ENCODE measurements around the gene ZNF486.
A peak's percentile ranks its signal among the peaks of the same experiment; 100 is the strongest.
"Not testable (repeated sequence)": the region's sequence is repeated elsewhere in the genome, so short reads cannot be mapped to it uniquely, and the experiment has no call there.

Gene ZNF486

DNA sequence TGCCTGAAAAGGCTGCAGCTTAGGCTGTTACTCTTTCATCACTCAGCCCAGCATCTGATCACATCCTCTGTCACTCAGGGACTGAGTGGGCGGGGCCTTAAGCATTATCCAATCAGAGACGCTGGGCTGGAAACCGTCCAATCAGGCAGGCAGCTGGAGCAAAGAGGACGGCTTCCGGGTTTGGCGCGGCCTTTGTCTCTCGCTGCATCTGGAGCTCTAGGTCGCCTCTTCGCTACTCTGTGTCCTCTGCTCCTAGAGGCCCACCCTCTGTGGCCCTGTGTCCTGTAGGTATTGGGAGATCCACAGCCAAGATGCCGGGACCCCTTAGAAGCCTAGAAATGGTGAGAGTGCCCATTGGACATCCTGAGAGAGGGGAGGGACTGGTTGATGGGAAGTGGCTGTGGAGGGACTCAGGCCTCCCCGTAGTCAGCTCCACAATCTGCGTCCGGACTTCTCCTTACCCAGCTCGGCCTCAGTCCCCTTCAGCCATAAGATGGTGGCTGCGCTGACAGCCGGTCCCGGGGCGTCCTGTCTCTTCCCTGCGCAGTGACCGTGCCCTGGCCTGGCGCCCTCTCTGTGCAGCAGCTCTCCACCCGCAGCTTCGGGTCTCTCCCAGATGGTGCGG lies at the start of gene ZNF486:
Gene ZNF486, plus strand, starts transcription at position 195 of the 625 bp plus-strand sequence. Its CDS starts 117 bp downstream, at position 312.
- peak; percentile 77 for DNase-seq (ENCODE audit: low read depth, low spot score)

DNA sequence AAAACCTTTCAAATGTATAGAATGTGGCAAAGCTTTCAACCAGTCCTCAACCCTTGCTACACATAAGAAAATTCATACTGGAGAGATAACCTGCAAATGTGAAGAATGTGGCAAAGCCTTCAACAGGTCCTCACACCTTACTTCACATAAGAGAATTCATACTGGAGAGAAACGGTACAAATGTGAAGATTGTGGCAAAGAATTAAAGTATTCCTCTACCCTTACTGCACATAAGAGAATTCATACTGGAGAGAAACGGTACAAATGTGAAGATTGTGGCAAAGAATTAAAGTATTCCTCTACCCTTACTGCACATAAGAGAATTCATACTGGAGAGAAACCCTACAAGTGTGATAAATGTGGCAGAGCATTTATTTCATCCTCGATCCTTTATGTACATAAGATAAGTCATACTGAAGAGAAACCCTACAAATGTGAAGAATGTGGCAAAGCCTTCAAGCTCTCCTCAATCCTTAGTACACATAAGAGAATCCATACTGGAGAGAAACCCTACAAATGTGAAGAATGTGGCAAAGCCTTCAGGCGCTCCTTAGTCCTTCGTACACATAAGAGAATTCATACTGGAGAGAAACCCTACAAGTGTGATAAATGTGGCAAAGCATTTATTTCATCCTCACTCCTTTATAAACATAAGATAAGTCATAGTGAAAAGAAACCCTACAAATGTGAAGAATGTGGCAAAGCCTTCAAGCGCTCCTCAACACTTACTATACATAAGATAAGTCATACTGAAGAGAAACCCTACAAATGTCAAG lies 48.8 kb upstream of the ZNF486 start:
- not testable (repeated sequence) for DNase-seq (ENCODE audit: low read depth, low spot score)

GRCh38 chr19:20124879-20125278 lies 42.1 kb upstream of the ZNF486 start:
- no peak for DNase-seq (ENCODE audit: low read depth, low spot score)

- not testable (repeated sequence) for DNase-seq (ENCODE audit: low read depth, low spot score)
Observed at GRCh38 chr19:20132933-20133332, 34.1 kb upstream of the ZNF486 start.

DNA sequence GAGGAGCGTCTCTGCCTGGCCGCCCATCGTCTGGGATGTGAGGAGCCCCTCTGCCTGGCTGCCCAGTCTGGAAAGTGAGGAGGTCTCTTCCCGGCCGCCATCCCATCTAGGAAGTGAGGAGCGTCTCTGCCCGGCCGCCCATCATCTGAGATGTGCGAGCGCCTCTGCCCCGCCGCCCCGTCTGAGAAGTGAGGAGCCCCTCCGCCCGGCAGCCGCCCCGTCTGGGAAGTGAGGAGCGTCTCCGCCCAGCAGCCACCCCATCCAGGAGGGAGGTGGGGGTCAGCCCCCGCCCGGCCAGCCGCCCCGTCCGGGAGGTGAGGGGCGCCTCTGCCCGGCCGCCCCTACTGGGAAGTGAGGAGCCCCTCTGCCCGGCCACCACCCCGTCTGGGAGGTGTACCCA lies 29.3 kb upstream of the ZNF486 start:
- not testable (repeated sequence) for DNase-seq (ENCODE audit: low read depth, low spot score)

GRCh38 chr19:20151617-20152145 lies 15.3 kb upstream of the ZNF486 start:
- no peak for DNase-seq (ENCODE audit: low read depth, low spot score)

GRCh38 chr19:20152506-20152905 lies 14.5 kb upstream of the ZNF486 start:
- DNase-seq (ENCODE audit: low read depth, low spot score): not testable (repeated sequence)

DNA sequence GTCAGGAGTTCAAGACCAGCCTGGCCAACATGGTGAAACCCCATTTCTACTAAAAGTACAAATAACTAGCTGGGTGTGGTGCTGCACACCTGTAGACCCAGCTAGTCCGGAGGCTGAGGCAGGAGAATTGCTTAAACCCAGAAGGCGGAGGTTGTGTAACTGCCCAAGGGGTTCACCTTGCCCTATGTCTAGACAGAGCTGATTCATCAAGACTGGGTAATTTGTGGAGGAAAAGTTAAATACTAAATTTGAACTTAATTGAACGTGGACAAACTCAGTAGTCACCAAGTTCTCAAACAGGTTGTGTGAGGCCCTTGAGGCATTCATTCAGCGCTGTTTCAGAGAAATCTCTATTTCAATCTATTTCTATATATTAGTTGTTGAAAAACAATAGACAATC lies 13.7 kb upstream of the ZNF486 start:
- no peak for DNase-seq (ENCODE audit: low read depth, low spot score)

DNA sequence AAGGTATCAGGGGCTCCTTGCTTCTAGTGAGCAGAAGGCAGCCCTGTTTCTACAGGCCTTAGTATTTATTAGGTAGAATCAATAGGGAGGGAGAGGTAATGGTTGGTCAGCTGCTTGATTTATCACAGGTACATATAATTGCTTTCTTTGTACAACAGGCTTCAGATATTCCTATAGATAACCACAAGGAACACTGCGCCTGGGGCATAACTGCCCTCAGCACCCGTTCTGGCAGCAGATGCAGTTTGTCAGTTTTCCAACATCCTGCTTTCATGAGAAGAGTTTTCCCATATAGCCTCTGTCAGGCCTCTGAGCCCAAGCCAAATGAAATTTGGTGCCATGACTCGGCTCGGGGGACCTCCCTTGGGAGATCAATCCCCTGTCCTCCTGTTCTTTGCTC lies 12.4 kb upstream of the ZNF486 start:
- no peak for DNase-seq (ENCODE audit: low read depth, low spot score)

DNA sequence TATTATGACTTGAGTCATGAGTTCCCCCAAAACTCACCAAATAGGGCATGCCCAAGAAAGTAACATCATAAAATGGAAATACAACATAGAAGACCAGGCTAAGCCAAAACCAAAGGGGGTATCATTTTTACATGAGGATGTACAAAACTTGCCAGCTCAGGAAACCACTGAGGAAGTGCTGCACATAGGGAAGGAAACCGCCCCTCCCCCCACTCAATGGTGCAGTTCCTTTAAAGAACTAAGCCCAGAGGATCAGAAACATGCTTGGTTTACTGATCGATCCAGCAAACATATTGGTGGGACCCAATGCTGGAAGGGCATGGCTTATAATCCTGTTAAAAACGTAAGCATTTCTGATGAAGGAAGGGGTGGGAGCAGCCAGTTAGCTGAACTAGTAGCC lies 4.2 kb upstream of the ZNF486 start:
- no peak for DNase-seq (ENCODE audit: low read depth, low spot score)

GRCh38 chr19:20164456-20164855 lies 2.6 kb upstream of the ZNF486 start:
- DNase-seq (ENCODE audit: low read depth, low spot score): no peak

DNA sequence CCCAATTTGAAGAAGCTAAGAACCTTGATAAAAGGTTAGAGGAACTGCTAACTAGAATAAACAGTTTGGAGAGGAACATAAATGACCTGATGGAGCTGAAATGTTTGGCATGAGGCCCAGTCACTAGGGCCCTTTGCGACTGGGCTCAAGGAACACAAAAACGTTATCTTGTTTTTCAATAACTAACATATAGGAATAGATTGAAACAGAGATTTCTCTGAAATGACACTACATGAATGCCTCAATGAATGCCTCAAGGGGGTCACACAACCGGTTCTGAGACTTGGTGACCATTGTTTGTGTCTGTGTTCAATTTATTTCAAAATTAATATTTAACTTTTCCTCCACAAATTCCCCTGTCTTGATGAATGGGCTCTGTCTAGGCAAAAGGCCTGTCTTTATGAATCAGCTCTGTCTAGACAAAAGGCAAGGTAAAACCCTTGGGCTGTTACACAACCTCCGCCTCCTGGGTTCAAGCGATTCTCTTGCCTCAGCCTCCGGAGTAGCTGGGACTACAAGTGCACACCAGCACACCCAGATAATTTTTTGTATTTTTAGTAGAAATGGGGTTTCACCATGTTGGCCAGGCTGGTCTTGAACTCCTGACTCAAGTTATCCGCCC lies 932 bp upstream of the ZNF486 start:
- no peak for DNase-seq (ENCODE audit: low read depth, low spot score)

GRCh38 chr19:20167651-20168122 lies 673 bp downstream of the ZNF486 start:
- DNase-seq (ENCODE audit: low read depth, low spot score): no peak

DNA sequence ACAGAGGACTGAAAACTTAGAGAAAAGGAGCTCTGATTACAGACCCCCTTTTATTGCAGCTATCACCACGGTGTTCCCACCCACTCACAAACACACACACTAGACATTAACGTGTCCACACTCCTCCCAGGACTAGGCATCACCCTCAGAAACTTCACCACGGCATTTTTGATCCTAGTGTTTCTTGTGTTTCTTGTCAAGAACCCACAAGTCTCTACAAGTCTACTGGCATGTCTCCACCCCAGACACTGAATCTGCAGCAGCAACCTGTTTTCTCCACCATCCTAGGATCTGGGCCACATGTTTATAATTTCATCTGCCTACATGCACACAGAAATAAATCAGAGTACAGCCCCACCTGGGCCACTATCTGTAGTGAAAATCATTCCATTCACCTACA lies 4.3 kb downstream of the ZNF486 start:
- DNase-seq (ENCODE audit: low read depth, low spot score): no peak

GRCh38 chr19:20175848-20176247 lies 8.8 kb downstream of the ZNF486 start:
- not testable (repeated sequence) for DNase-seq (ENCODE audit: low read depth, low spot score)

- not testable (repeated sequence) for DNase-seq (ENCODE audit: low read depth, low spot score)
Observed at GRCh38 chr19:20179956-20180355, 12.9 kb downstream of the ZNF486 start.

DNA sequence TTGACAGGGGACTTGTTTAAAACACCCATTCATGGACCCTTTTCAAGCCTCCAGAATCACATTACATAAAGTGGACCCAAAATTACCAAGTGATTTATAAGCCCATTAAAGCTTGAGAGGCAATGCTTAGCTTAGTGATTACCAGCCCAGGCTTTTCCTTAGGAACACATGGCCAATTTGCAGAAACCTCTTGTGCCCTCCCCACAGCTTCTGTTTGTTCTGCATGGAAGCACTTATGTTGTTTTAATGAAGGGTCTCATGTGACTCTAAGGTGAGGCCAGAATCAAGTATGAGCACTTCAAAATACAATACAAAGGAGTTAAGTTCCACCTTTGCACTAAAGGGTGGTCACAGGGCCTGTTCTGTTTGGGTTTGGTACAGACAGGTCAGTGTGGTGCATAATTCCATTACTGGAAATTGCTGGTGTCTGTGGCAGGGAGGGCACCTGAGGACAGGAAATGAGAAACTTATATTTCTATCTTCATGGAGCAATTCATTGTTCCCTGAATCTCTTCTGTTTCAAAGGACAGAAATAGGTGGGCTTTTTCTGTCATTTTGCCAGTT lies 15.3 kb downstream of the ZNF486 start:
- DNase-seq (ENCODE audit: low read depth, low spot score): no peak

GRCh38 chr19:20186174-20186573 lies 19.2 kb downstream of the ZNF486 start:
- no peak for DNase-seq (ENCODE audit: low read depth, low spot score)

DNA sequence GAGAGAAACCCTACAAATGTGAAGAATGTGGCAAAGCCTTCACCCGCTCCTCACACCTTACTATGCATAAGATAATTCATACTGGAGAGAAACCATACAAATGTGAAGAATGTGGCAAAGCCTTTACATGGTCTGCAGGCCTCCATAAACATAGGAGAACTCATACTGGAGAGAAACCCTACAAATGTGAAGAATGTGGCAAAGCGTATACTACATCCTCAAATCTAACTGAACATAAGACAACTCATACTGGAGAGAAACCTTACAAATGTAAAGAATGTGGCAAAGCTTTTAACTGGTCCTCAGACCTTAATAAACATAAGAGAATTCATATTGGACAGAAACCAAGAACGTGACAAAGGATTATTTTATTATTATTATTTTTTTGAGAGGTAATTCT lies 30.7 kb downstream of the ZNF486 start:
- DNase-seq (ENCODE audit: low read depth, low spot score): no peak

DNA sequence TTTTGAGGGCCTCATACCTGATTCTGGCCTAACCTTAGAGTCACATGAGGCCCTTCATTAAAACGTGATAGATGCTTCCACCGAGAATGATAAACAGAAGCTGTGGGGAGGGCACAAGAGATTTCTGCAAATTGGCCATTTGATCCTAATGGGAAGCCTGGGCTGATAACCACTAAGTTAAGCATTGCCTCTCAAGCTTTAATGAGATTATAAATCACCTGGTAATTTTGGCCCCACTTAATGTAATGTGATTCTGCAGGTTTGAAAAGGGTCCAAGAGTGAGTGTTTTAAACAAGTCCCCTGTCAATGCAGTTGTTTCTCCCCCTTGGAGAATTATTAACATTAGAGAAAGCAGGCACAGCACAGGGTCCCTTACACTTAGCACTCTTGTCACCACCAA lies 42.0 kb downstream of the ZNF486 start:
- no peak for DNase-seq (ENCODE audit: low read depth, low spot score)

GRCh38 chr19:20214366-20214765 lies 47.4 kb downstream of the ZNF486 start:
- DNase-seq (ENCODE audit: low read depth, low spot score): not testable (repeated sequence)

- DNase-seq (ENCODE audit: low read depth, low spot score): not testable (repeated sequence)
Observed at GRCh38 chr19:20221605-20222004, 54.6 kb downstream of the ZNF486 start.
